ENCODE measurements around the gene HEXIM1.

HEXIM1 gene

DNA sequence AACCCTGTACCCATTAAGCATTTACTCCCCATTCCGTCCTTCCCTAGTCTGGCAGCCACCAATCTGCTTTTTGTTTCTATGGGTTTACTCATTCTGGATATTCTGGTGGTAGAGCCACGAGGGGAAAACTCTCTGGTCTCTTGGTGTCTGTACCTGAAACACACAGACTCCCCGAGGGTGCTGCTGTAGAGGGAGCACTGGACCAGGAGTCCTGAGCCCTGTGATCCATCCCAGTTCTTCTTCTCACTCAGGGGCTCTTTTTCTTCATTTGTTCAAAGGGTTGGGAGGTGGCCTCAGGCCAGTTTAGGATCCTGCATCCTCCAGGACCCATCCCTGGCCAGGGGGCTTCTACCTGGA is 27.5 kb downstream of the HEXIM1 start:
- FAIRE-seq = no peak

DNA sequence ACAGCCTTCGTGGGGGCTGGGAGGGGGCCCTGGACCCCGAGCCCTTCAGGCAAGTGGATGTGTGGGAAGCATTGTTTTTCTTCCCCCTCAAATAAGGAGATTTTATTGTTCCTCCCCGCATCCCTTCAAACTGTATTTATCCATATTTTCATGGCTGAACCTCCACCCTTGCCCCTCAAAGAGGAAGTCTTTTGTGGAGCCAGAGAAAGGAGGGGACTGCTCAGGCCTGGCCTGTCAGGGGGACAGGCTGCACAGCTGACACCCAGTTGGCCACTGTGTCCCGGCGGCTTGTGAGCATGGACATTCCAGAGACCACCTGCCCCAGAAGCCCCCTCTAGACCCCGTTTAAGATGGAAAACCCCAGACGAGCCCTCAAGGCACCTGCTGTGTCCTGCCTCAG is 29.3 kb downstream of the HEXIM1 start:
- FAIRE-seq = no peak

DNA sequence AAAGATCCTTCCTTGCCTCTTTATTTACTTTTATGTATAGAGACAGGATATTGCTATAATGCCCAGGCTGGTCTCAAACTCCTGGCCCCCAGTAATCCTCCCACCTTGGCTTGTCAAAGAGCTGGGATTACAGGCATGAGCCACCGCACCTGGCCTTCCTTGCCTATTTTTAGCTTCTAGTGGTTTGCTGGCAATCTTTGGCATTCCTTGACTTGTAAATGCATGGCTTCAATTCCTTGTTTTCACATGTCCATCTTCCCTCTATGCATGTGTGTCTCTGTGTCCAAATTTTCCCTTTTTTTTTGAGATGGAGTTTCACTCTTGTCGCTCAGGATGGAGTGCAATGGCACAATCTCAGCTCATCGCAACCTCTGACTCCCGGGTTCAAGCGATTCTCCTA is 35.9 kb downstream of the HEXIM1 start:
- FAIRE-seq = no peak

DNA sequence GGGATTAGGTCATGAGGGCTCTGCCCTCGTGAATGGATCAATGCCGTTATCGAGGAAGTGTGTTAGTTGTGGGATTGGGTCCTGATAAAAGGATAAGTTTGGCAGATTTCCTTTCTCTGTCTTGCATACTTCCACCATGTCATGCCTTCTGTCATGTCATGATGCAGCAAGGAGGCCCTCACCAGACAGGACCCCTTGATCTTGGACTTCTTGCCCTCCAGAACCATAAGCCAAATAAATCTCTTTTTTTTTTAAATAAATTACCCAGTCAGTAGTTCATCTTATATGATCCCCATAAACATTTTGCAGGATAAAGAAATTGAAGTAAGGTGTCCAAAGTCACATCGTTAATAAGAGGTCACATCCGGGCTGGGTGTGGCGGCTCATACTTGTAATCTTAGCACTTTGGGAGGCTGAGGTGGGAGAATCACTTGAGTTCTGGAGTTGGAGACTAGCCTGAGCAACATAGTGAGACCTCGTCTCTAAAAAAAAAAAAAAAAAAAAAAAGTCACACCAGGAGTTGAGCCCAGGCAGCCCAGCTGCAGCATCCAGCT is 38.6 kb downstream of the HEXIM1 start:
- FAIRE-seq = no peak

DNA sequence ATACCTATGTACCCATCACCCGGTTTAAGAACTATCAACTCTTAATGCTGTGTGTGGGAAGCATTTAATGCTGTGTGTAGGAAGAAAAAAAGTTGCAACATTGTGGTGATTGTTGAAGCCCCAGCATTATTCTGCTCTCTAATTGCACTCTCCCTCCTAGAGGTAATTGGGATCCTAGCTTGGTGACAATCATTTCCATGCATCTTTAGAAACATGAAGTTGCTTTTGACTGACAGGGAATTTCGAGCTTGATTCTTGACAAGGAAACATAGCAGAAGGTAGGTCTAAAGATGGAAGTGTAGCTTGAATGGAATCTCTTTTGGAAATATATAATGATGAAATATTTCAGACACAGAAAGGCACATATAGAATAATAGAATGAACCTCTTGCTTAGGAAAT is 40.7 kb downstream of the HEXIM1 start:
- FAIRE-seq = no peak

DNA sequence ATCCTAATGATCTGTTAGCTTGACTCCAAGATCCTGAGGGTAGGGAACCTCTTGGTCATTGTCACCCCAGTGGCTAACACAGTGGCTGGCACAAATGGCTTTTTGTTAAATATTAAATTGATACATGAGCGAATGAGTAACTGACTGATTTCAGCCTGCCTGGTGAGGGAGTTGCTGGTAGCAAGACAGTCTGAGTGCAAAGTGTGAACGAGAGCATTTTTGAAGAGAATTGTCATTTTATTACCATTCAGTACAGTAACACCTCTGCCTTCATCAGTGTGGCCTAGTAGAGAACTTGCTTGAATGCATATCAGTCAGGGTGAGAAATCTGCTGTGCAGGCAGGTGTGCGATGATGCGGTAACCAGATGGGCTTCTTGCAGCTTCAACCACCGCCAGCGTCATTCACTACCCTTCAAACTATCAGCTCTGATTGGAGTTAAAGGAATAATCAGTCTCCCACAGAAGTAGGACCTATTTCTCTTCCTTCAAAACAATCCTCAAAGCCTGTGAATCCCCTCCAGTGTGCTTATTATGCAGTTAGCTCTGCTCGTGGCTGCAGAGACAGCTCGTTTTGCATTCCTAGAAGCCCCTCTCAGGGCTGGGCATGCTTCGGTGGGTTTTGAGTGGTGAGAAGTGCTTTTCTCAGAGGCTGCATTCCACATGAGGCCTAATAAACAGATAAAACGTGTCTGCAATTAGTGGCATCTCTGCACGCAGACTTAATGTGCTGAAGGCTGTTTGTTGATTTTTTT is 42.4 kb downstream of the HEXIM1 start:
- FAIRE-seq = no peak

DNA sequence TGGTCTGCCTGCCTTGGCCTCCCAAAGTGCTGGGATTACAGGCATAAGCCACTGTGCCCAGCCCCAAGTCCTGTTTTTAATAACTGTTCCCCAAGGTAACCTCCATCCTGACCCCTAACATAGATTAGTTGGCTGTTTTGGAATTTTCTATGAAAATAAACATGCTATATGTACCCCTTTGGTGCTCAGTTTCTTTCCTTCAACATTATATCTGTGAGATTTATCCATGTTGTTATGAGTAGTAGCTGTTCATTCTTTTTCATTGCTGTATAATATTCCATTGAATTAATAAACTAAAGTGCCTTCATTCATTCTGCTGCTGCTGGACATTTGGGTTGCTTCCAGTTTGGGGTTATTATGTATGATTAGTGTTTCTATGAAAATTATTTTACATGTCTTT is 47.1 kb downstream of the HEXIM1 start:
- no peak for FAIRE-seq

DNA sequence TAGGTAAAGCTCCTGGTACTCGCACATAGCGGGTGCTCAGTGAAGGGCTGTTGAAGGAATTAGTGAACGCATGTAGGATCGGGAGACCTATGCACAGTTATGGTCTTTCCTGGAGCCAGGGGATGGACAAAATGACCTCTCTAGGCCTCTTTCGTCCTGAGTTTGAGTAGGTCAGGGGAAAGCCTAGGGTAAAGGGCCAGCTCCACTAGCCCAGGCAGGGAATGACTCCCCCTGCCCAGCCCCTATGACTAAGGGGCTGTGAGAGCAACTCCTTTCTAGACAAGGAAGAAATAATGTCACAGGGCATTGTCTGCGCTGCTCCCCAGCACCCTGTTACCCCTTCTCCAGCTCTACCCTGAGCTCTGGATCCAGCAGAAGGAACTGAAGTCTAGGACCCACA is 48.8 kb downstream of the HEXIM1 start:
- no peak for FAIRE-seq

DNA sequence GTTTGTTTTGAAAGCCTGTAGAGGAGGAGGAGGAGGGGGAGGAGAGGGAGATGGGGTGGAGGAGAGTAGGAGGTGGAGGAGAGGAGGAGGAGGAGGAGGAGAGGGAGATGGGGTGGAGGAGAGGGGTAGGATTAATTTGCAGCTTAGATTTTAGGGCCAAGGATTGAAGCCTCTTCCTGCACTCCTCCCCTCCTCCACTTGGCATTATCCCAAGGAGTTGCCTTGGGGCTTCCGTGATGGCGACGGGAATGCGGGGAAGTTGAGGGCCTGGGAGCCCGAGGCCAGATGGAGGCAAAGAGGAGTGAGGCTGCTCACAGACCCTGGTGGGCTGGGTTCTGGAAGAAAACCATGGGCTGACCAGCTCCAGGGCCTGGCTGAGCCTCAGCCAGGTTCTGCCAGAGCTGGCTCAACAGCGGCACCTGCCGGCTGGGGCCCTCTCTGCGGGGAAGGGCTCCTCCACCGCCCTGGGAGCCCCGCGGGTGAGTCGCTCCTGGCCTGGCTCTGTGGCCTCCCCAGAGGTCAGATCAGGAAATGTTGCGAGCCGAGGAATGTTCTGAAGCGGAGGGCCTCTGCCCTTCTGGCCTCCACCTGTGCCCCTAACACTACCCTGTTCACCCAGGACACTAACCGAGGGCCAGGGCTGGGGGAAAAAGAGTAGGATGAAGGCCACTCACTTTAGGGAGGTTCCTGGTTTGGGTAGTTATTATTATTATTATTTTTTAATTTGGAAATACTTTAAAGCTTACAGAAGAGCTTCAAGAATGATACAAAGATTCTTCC is 49.5 kb downstream of the HEXIM1 start:
- FAIRE-seq = no peak

DNA sequence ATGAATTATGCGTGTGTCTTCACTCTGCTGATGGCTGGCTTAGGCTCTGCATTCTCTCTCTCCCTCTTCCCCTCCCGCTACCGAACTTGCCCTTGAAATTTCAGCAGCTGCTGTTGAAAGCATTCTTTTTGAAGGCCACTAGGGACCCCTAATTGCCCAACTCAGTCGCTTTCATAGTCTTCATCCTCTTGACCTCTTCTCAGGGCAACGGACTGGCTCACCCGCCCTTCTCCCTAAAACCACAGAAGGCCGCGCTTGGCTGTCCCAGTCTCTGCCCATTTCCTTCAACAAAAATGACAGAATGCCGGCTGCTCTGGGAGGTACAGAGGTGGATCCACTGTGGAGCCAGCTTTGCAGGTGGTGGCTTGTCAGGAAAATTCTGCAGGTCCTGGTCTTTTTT is 52.4 kb downstream of the HEXIM1 start:
- no peak for FAIRE-seq

DNA sequence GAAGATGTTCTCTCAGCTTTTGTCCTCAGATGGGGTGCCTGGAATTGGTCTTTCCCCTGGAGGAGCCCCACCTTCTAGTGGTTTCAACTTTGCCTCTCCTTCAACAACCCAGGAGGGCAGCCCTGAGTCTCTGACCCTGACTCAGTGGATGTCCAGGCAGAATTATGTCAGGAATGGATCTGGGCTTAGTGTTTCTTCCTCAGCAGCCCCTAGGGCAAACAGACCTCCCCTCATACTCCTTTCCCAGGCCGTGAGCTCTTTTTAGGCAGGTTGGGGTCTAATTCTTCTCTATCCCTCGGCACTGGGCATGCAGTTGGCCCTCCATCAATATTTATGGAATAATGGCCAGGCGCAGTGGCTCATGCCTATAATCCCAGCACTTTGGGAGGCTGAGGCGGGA is 53.2 kb downstream of the HEXIM1 start:
- no peak for FAIRE-seq

Data from TTC549 (cell line).